Panc1 (cell line): ENCODE data around the gene ITM2C. TPM values are rescaled to one million over a fixed set of nuclear protein-coding genes. Genes with fewer than 3 reads are reported as not detected.

Source experiments
- ATAC-seq: fragments of 200-7000 bp; cut with Tn5 transposase; 2 replicates; pipeline ENCODE4 v1.9.1; 2020; ENCODE audit warnings: mild to moderate bottlenecking, moderate library complexity
- BruUV-seq: library from RNA; stranded (reverse); fragments of 400-500 nt; replicated peaks from 2 replicates; lab custom pipeline; 2021; lab: Mats Ljungman, UMichigan
- CTCF ChIA-PET: fragments of 300-600 bp; sonication (Branson Sonifier 250); formaldehyde crosslinking; loops from one replicate; lab custom pipeline; 2022; ENCODE audit warnings: antibody characterized with exemption; lab: Charles Lee
- POLR2A ChIA-PET: fragments of 300-600 bp; sonication (Branson Sonifier 250); formaldehyde crosslinking; loops from one replicate; lab custom pipeline; 2022; ENCODE audit warnings: antibody characterized with exemption; lab: Charles Lee
- DNase-seq: peaks from one replicate; pipeline ENCODE4 v3.0.0-alpha.2; 2010; ENCODE audit warnings: low read depth, low spot score
- H3K27ac ChIP-seq: 2 replicates; pipeline ENCODE4 v1.5.1; 2011; ENCODE audit warnings: mild to moderate bottlenecking, low read length, inconsistent platforms
- H3K27me3 ChIP-seq: fragments of 200-500 bp; sonication (Bioruptor generic); 2 replicates; pipeline ENCODE4 v1.6.0; 2014; ENCODE audit warnings: low read length, inconsistent platforms; ENCODE audit not compliant: control insufficient read depth, insufficient read depth
- H3K36me3 ChIP-seq: fragments of 200-500 bp; sonication (Bioruptor generic); 2 replicates; pipeline ENCODE4 v1.5.1; 2014; ENCODE audit warnings: inconsistent platforms, mild to moderate bottlenecking, low read length, moderate library complexity; ENCODE audit not compliant: control insufficient read depth, insufficient read depth
- H3K4me1 ChIP-seq: 2 replicates; pipeline ENCODE4 v1.5.1; 2011; ENCODE audit warnings: inconsistent platforms, mild to moderate bottlenecking, low read length, moderate library complexity; ENCODE audit not compliant: control insufficient read depth, insufficient read depth
- H3K4me3 ChIP-seq, 2 experiments: 2 replicates each; pipeline ENCODE4 v1.5.1; 2011 to 2012; ENCODE audit warnings: low read depth in 2 of 2, low read length in 2 of 2, mild to moderate bottlenecking in 2 of 2, inconsistent platforms in 1 of 2, moderate library complexity in 1 of 2
- H3K9me3 ChIP-seq: fragments of 200-500 bp; sonication (Bioruptor generic); 2 replicates; pipeline ENCODE4 v1.5.1; 2014; ENCODE audit warnings: low read depth, mild to moderate bottlenecking, inconsistent platforms, low read length, moderate library complexity; ENCODE audit not compliant: control insufficient read depth, insufficient read depth
- POLR2AphosphoS5 ChIP-seq: IDR thresholded peaks from 2 replicates; pipeline ENCODE4 v1.6.1; 2012; ENCODE audit warnings: mild to moderate bottlenecking, low read depth, low read length, moderate library complexity
- SIN3A ChIP-seq: IDR thresholded peaks from 2 replicates; pipeline ENCODE4 v1.6.1; 2012; ENCODE audit warnings: low read depth, mild to moderate bottlenecking, low read length, moderate library complexity, borderline replicate concordance; ENCODE audit not compliant: insufficient read depth
- TCF7L2 ChIP-seq: IDR thresholded peaks from 2 replicates; pipeline ENCODE4 v1.6.1; 2011; ENCODE audit warnings: mild to moderate bottlenecking, low read depth, low read length, inconsistent platforms
- in situ Hi-C: cut with HindIII; loops from 2 replicates; pipeline ENCODE4 v1.10.0; 2016; ENCODE audit warnings: low sequenced_read_pairs, low pct_unique_long_range_greater_than_20kb
- intact Hi-C: fragments of 100-400 bp; cut with micrococcal nuclease; formaldehyde crosslinking; loops from one replicate; pipeline ENCODE4 v1.10.0; 2022; ENCODE audit not compliant: unreplicated experiment
- total RNA-seq: library from RNA; stranded (reverse); gene quantifications from one replicate; pipeline ENCODE4 v1.2.1, GENCODE V29; 2021; ENCODE audit not compliant: unreplicated experiment
- TF ChIP-seq, protein P1 (sequence below): fragments of 450-650 bp; IDR thresholded peaks from 2 replicates; pipeline ENCODE4 v1.5.1; 2017; ENCODE audit warnings: mild to moderate bottlenecking
- TF ChIP-seq, protein P2 (sequence below), 2 experiments: IDR thresholded peaks; 2 replicates each; pipeline ENCODE4 v1.6.1; 2011 to 2012; ENCODE audit warnings: low read depth in 2 of 2, control low read depth in 1 of 2, low read length in 1 of 2, mild to moderate bottlenecking in 1 of 2, moderate library complexity in 1 of 2; ENCODE audit not compliant: insufficient read depth in 1 of 2

Gene ITM2C
- total RNA-seq, 1 experiment from 2014 or later, result 114 TPM

DNA sequence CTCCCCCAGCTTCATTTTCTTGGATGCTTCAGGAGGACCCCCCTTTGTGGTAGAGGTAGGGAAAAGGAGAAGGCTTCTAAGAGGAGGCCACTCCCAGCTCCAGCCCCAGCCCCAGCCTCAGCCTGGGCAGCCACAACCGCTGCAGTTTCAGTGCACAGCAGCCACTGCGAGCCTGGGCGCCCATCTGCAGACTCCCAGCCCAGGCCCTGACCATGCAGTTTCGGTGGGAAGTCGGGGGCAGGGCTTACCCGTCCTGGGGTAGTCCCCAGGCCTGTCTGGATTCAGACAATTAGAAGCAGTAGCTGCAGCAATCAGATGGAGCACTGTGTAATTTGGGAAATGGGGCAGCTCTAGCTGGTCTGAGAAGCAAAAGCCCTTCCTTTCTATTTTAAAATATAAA is 28.6 kb downstream of the ITM2C start:
- Histone ChIP-seq H3K27ac (no peak overlapping the region), H3K4me1 (no peaks in the 10 kb centered on the region; the same call in 1 of the 2 replicates), H3K4me3 (no peak overlapping the region), H3K36me3 (no peaks in the 10 kb centered on the region), H3K27me3 (no peaks in the 10 kb centered on the region), H3K9me3 (no peaks in the 10 kb centered on the region)
- in situ Hi-C loops (no loop called here), intact Hi-C loops (no loop called here)
- BruUV-seq, result no TSS peak
- ATAC-seq (no peak), DNase-seq (no peak)
- no peak for TF ChIP-seq SIN3A
- TF ChIP-seq TCF7L2, result no peak
- no peak for TF ChIP-seq POLR2AphosphoS5
- TF ChIP-seq, protein P1, sequence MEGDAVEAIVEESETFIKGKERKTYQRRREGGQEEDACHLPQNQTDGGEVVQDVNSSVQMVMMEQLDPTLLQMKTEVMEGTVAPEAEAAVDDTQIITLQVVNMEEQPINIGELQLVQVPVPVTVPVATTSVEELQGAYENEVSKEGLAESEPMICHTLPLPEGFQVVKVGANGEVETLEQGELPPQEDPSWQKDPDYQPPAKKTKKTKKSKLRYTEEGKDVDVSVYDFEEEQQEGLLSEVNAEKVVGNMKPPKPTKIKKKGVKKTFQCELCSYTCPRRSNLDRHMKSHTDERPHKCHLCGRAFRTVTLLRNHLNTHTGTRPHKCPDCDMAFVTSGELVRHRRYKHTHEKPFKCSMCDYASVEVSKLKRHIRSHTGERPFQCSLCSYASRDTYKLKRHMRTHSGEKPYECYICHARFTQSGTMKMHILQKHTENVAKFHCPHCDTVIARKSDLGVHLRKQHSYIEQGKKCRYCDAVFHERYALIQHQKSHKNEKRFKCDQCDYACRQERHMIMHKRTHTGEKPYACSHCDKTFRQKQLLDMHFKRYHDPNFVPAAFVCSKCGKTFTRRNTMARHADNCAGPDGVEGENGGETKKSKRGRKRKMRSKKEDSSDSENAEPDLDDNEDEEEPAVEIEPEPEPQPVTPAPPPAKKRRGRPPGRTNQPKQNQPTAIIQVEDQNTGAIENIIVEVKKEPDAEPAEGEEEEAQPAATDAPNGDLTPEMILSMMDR, result no peak
- TF ChIP-seq, protein P2, sequence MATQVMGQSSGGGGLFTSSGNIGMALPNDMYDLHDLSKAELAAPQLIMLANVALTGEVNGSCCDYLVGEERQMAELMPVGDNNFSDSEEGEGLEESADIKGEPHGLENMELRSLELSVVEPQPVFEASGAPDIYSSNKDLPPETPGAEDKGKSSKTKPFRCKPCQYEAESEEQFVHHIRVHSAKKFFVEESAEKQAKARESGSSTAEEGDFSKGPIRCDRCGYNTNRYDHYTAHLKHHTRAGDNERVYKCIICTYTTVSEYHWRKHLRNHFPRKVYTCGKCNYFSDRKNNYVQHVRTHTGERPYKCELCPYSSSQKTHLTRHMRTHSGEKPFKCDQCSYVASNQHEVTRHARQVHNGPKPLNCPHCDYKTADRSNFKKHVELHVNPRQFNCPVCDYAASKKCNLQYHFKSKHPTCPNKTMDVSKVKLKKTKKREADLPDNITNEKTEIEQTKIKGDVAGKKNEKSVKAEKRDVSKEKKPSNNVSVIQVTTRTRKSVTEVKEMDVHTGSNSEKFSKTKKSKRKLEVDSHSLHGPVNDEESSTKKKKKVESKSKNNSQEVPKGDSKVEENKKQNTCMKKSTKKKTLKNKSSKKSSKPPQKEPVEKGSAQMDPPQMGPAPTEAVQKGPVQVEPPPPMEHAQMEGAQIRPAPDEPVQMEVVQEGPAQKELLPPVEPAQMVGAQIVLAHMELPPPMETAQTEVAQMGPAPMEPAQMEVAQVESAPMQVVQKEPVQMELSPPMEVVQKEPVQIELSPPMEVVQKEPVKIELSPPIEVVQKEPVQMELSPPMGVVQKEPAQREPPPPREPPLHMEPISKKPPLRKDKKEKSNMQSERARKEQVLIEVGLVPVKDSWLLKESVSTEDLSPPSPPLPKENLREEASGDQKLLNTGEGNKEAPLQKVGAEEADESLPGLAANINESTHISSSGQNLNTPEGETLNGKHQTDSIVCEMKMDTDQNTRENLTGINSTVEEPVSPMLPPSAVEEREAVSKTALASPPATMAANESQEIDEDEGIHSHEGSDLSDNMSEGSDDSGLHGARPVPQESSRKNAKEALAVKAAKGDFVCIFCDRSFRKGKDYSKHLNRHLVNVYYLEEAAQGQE (IDR thresholded peaks at IDR 0.05; ENCODE audit: insufficient read depth in 1 of 2, low read depth in 2 of 2, low read length in 1 of 2), result no peak
- ChIA-PET CTCF (no interaction called here), POLR2A (no interaction called here)

DNA sequence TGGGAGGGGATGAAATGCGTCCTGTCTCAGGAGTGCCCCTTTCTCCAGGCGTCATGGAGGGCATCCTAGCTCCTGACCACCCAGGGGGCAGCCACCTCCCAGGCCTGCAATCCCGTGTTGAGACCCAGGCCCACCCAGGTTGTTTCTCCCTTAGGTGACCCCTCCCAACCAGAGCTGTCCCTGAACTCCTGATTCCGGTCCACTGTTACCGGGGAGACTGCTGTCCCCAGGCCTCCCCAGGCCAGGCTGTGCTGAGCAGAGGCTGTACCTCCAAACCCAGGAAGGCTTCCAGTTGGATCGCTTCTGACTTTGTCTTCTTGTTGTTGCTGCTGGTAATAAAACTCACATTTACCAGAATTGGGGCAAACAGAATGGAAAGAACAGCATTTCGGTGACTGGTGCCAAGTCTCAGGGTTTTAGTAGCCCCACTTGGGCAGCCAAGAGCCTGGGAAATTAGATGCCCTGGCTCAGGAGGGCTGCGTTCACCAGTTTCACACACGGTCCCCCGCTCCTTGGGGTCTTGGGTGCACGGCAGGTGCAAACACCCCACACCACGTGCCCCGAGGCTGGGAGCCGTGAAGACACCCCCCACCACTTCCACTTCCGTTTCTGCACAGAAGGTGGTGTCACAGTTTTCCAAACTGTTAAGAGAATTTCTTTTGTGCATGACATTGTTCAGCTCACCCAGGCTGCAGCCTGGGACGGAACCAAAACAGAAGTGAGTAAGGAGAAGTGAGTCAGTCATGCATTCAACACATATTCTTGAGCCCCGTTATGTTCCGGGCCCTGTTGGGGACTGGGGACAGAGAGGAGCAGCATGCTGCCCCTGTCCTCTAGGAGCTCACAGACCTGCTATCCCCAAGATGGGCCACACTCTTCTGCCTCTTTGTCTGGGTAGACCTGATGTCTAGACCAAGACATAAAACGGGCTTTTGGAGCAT is 29.4 kb downstream of the ITM2C start:
- TF ChIP-seq SIN3A, result no peak
- TF ChIP-seq, protein P1, result no peak
- TF ChIP-seq TCF7L2, result no peak
- TF ChIP-seq, protein P2 (IDR thresholded peaks at IDR 0.05; ENCODE audit: insufficient read depth in 1 of 2, low read depth in 2 of 2, low read length in 1 of 2), result no peak
- no peak for TF ChIP-seq POLR2AphosphoS5
- Histone ChIP-seq H3K9me3 (no peaks in the 10 kb centered on the region), H3K27me3 (no peaks in the 10 kb centered on the region), H3K4me3 (no peak overlapping the region), H3K27ac (no peak overlapping the region), H3K4me1 (no peaks in the 10 kb centered on the region; the same call in 1 of the 2 replicates), H3K36me3 (no peaks in the 10 kb centered on the region)
- intact Hi-C loops, result no loop called here
- CTCF ChIA-PET, result interaction anchor here (0.6 kb wide), 1 partner anchor 94 kb away, joined by 5 read pairs; no protein-coding TSS in a partner anchor
- POLR2A ChIA-PET, result no interaction called here
- ATAC-seq (no peak), DNase-seq (no peak)
- in situ Hi-C loops, result no loop called here
- no TSS peak for BruUV-seq
